HL-60 (cell line): ENCODE data around the gene CNOT8.
A peak's percentile ranks its signal among the peaks of the same experiment; 100 is the strongest.

Source experiments
- DNase-seq, 2 experiments: peaks; one replicate each; pipeline ENCODE4 v3.0.0-alpha.2; 2010 to 2020; ENCODE audit warnings: low read depth in 1 of 2, low spot score in 1 of 2
- H3K27ac ChIP-seq: fragments of 250-450 bp; sonication (Bioruptor Pico); replicated peaks from 2 replicates; pipeline ENCODE4 v1.5.1; 2020; ENCODE audit warnings: mild to moderate bottlenecking, moderate library complexity
- H3K27me3 ChIP-seq: fragments of 250-450 bp; sonication (Bioruptor Pico); 2 replicates; pipeline ENCODE4 v1.5.1; 2021; ENCODE audit warnings: mild to moderate bottlenecking, moderate library complexity; ENCODE audit not compliant: insufficient read depth, poor library complexity, severe bottlenecking
- H3K4me3 ChIP-seq: replicated peaks from 2 replicates; pipeline ENCODE4 v1.5.1; 2011; ENCODE audit warnings: mild to moderate bottlenecking, control low read depth, low read length; ENCODE audit not compliant: insufficient read depth
- CTCF ChIP-seq: IDR thresholded peaks from one replicate; pipeline ENCODE4 v1.5.1; 2011; ENCODE audit warnings: low read length, control low read depth, inconsistent platforms; ENCODE audit not compliant: insufficient read depth
- GABPA ChIP-seq: IDR thresholded peaks from 2 replicates; pipeline ENCODE4 v1.6.1; 2012; ENCODE audit warnings: low read depth
- POLR2AphosphoS5 ChIP-seq: IDR thresholded peaks from 2 replicates; pipeline ENCODE4 v1.6.1; 2012; ENCODE audit warnings: low read depth
- REST ChIP-seq: IDR thresholded peaks from 2 replicates; pipeline ENCODE4 v1.6.1; 2012; ENCODE audit warnings: low read depth; ENCODE audit not compliant: insufficient replicate concordance
- SPI1 ChIP-seq: IDR thresholded peaks from 2 replicates; pipeline ENCODE4 v1.6.1; 2012; ENCODE audit warnings: low read depth, mild to moderate bottlenecking, borderline replicate concordance

CNOT8 gene

GRCh38 chr5:154860123-154860522 lies 1.7 kb downstream of the CNOT8 start:
- Histone ChIP-seq H3K4me3 (peak overlapping the region; percentile 75), H3K27ac (peak overlapping the region; percentile 94), H3K27me3 (no peaks in the 10 kb centered on the region)
- TF ChIP-seq SPI1 (no peak), CTCF (no peak), GABPA (no peak), POLR2AphosphoS5 (no peak), REST (no peak)
- peak; percentile 55 to 66 for DNase-seq

- peak in 1 of 2 experiments; percentile 16 for DNase-seq
- TF ChIP-seq POLR2AphosphoS5 (no peak), REST (no peak), GABPA (no peak), CTCF (no peak), SPI1 (peak; percentile 67)
- Histone ChIP-seq H3K27ac (peak overlapping the region; percentile 94), H3K27me3 (no peaks in the 10 kb centered on the region), H3K4me3 (peak overlapping the region; percentile 75)
These were observed 2.3 kb downstream of the CNOT8 start for GRCh38 chr5:154860765-154861164.

GRCh38 chr5:154861946-154862345 lies 3.5 kb downstream of the CNOT8 start:
- no peak overlapping the region for H3K4me3 ChIP-seq
- no peak overlapping the region for H3K27ac ChIP-seq
- no peak for DNase-seq
- no peak for TF ChIP-seq POLR2AphosphoS5
- no peaks in the 10 kb centered on the region for H3K27me3 ChIP-seq

- TF ChIP-seq POLR2AphosphoS5 (no peak), GABPA (no peak), CTCF (no peak), SPI1 (no peak), REST (no peak)
- DNase-seq: no peak
- H3K27me3 ChIP-seq: no peaks in the 10 kb centered on the region
- H3K27ac ChIP-seq: no peak overlapping the region
- H3K4me3 ChIP-seq: no peak overlapping the region
These were observed 4.3 kb downstream of the CNOT8 start for GRCh38 chr5:154862766-154863165.
